Measurements from ENCODE around the gene CCHCR1. TPM values are rescaled to one million over a fixed set of nuclear protein-coding genes. Genes with fewer than 3 reads are reported as not detected.

CCHCR1 gene
- polyA plus RNA-seq, 1 experiment: 10.4 TPM

- Histone ChIP-seq H3K27me3 (ENCODE audit: control insufficient read depth, insufficient read depth, low read length) (peaks cover 6% of the 10 kb centered on the region), H3K4me3 (ENCODE audit: low read depth, low read length) (no peak overlapping the region), H3K9me3 (ENCODE audit: control insufficient read depth, insufficient read depth, low read length) (no peaks in the 10 kb centered on the region), H3K27ac (ENCODE audit: low read depth, low read length) (no peak overlapping the region)
- ChIA-PET CTCF (interaction anchor here (0.7 to 1.7 kb wide), 3 partner anchors 9 to 552 kb away, joined by 3 to 13 read pairs (median 3); no protein-coding TSS in a partner anchor), POLR2A (no interaction called here)
- DNase-seq (ENCODE audit: low read depth, low spot score): no peak
- TF ChIP-seq CTCF (IDR thresholded peaks at IDR 0.05; ENCODE audit: low read depth, low read length): no peak
Observed at GRCh38 chr6:31096656-31097055, 60.9 kb downstream of the CCHCR1 start.

GRCh38 chr6:31096215-31096614 is 61.4 kb downstream of the CCHCR1 start:
- H3K9me3 ChIP-seq (ENCODE audit: control insufficient read depth, insufficient read depth, low read length): no peaks in the 10 kb centered on the region
- H3K4me3 ChIP-seq (ENCODE audit: low read depth, low read length): no peak overlapping the region
- no peak for TF ChIP-seq CTCF (IDR thresholded peaks at IDR 0.05; ENCODE audit: low read depth, low read length)
- POLR2A ChIA-PET: no interaction called here
- DNase-seq (ENCODE audit: low read depth, low spot score): no peak
- peaks cover 6% of the 10 kb centered on the region for H3K27me3 ChIP-seq (ENCODE audit: control insufficient read depth, insufficient read depth, low read length)
- H3K27ac ChIP-seq (ENCODE audit: low read depth, low read length): no peak overlapping the region
- CTCF ChIA-PET: interaction anchor here (0.7 to 1.7 kb wide), 3 partner anchors 9 to 551 kb away, joined by 3 to 13 read pairs (median 3); no protein-coding TSS in a partner anchor

GRCh38 chr6:31094389-31094881 is 63.2 kb downstream of the CCHCR1 start:
- Histone ChIP-seq H3K4me3 (ENCODE audit: low read depth, low read length) (no peak overlapping the region), H3K27ac (ENCODE audit: low read depth, low read length) (no peak overlapping the region), H3K27me3 (ENCODE audit: control insufficient read depth, insufficient read depth, low read length) (peaks cover 4% of the 10 kb centered on the region), H3K9me3 (ENCODE audit: control insufficient read depth, insufficient read depth, low read length) (no peaks in the 10 kb centered on the region)
- ChIA-PET POLR2A (no interaction called here), CTCF (interaction anchor here (1.0 kb wide), 1 partner anchor 38 kb away, joined by 3 read pairs; no protein-coding TSS in a partner anchor)
- no peak for TF ChIP-seq CTCF (IDR thresholded peaks at IDR 0.05; ENCODE audit: low read depth, low read length)
- DNase-seq (ENCODE audit: low read depth, low spot score): no peak

DNA sequence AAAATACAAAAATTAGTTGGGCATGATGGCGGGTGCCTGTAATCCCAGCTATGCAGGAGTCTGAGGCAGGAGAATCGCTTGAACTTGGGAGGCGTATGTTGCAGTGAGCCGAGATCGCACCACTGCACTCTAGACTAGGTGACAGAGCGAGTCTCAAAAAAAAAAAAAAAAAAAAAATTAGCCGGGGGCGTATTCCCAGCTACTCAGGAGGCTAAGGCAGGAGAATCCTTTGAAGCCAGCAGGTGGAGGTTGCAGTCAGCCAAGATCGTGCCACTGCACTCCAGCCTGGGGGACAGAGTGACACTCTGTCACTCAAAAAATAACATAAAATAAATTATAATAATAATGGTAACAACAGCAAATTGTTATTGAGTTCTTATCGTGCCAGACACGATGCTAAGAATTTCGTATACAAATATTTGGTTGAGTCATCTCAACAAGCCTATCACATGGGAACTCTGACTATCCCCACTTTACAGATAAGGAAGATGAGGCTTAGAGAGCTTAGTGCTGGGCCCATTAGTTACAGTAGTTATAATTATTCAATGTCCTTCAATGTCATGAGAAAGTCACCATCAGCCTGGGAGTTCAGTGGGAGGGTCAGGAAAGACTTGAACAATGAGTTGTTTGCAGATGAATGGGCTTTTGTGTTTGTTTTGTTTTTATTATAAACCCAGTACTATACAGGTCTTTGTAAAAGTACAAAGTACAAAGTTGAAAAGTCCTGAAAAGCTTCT is 64.7 kb downstream of the CCHCR1 start:
- no peak overlapping the region for H3K4me3 ChIP-seq (ENCODE audit: low read depth, low read length)
- no peak overlapping the region for H3K27ac ChIP-seq (ENCODE audit: low read depth, low read length)
- no peak for DNase-seq (ENCODE audit: low read depth, low spot score)
- ChIA-PET CTCF (interaction anchor here (0.9 to 4.0 kb wide), 8 partner anchors 13 to 561 kb away, joined by 3 to 19 read pairs (median 4); partner anchors contain the start of gene VARS2), POLR2A (interaction anchor here (0.7 to 1.2 kb wide), 2 partner anchors 21 to 179 kb away, joined by 4 to 6 read pairs; partner anchors contain the start of gene VARS2)
- H3K27me3 ChIP-seq (ENCODE audit: control insufficient read depth, insufficient read depth, low read length): peaks cover 4% of the 10 kb centered on the region
- no peak for TF ChIP-seq CTCF (IDR thresholded peaks at IDR 0.05; ENCODE audit: low read depth, low read length)
- H3K9me3 ChIP-seq (ENCODE audit: control insufficient read depth, insufficient read depth, low read length): no peaks in the 10 kb centered on the region

Small RNAs within 50 kb of the gene (small RNA-seq; reads per million reads assigned to genes)
- gene POLR2LP1 (ENCODE audit: insufficient read length, low read depth): not detected

Other genes with a start within 250 kb of the CCHCR1 start
- gene GTF2H4, start 249.6 kb downstream of the CCHCR1 start, polyA plus RNA-seq (2011; rRNA removed): 31.9 and 33.0 TPM in 2 replicates
- gene VARS2, start 243.6 kb downstream of the CCHCR1 start, polyA plus RNA-seq (2011; rRNA removed): 10.3 and 12.2 TPM in 2 replicates
- gene SFTA2, start 225.6 kb downstream of the CCHCR1 start, polyA plus RNA-seq (2011; rRNA removed): not detected in 2 replicates
- not detected in 2 replicates for gene MUCL3, start 216.8 kb downstream of the CCHCR1 start, polyA plus RNA-seq (2011; rRNA removed)
- gene MUC21, start 174.1 kb downstream of the CCHCR1 start, polyA plus RNA-seq (2011; rRNA removed): not detected in 2 replicates
- gene MUC22, start 147.3 kb downstream of the CCHCR1 start, polyA plus RNA-seq (2011; rRNA removed): not detected in 2 replicates
- not detected in 2 replicates for gene C6orf15, start 45.2 kb downstream of the CCHCR1 start, polyA plus RNA-seq (2011; rRNA removed)
- 0.94 and 1.6 TPM in 2 replicates for gene PSORS1C1, start 43.0 kb downstream of the CCHCR1 start, polyA plus RNA-seq (2011; rRNA removed)
- not detected in 2 replicates for gene CDSN, start 37.4 kb downstream of the CCHCR1 start, polyA plus RNA-seq (2011; rRNA removed)
- gene PSORS1C2, start 18.7 kb downstream of the CCHCR1 start, polyA plus RNA-seq (2011; rRNA removed): not detected in 2 replicates
- 3.4 and 4.2 TPM in 2 replicates for gene TCF19, start 787 bp upstream of the CCHCR1 start, polyA plus RNA-seq (2011; rRNA removed)
- not detected in 2 replicates for gene POU5F1, start 12.9 kb upstream of the CCHCR1 start, polyA plus RNA-seq (2011; rRNA removed)
- 245 and 346 TPM in 2 replicates for gene HLA-C, start 114.3 kb upstream of the CCHCR1 start, polyA plus RNA-seq (2011; rRNA removed)
- 418 and 513 TPM in 2 replicates for gene HLA-B, start 199.4 kb upstream of the CCHCR1 start, polyA plus RNA-seq (2011; rRNA removed)
- gene MICA, start 245.8 kb upstream of the CCHCR1 start, polyA plus RNA-seq (2011; rRNA removed): 39.9 and 48.5 TPM in 2 replicates

Data from AG04450 (cell line).